Amniotic epithelial cell (primary cell): ENCODE data around the gene MAP2K1.
"Not testable (repeated sequence)": the region's sequence is repeated elsewhere in the genome, so short reads cannot be mapped to it uniquely, and the experiment has no call there.

Source experiments
- DNase-seq: peaks from one replicate; pipeline ENCODE4 v3.0.0-alpha.2; 2010; ENCODE audit warnings: low read depth

Gene MAP2K1

DNA sequence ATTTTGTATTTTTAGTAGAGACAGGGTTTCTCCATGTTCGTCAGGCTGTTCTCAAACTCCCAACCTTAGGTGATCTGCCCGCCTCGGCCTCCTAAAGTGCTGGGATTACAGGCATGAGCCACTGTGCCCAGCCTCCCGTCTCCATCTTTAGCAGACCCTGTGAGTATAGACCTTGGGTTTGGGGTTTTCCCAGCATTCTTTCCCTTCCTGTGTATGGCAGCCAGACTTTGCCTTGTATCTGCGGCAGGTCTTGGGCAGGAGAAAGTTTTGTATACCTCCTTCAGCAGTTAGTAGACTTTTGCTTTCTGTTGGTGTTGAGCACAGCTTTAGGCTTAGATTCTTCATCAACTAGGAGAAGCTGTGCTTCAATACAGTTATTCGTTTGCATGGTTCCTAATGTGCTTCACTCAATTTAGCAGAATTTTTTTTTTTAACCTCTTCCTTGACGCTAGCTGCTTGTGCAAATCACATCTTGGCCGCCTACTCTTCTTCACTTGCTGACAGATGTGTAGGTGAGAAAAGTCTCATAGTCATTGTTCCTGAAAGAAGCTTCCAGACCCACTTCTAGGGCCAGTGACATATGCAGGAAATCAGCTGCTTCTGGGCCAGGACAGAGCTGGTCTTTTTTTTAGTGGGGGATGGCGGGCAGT, 38.4 kb downstream of the MAP2K1 start:
- no peak for DNase-seq

DNA sequence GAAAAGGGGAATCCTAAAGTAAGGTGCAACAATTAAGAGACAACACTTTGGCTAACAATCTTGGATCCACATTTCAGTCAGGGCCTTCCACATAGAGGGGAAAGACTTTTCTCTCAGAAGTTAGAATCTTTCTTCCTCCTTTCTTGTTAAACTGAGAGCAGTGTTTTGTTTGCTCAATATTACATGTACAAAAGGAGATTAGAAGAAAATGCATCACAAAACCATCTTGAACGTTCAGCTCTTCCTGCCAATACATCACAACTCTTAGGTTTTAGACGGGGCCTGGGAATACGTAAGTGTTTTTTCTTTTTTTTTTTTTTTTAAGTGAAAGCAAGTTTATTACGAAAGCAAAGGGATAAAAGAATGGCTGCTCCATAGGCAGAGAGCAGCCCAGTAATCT, 39.1 kb downstream of the MAP2K1 start:
- DNase-seq = peak; percentile 18

DNA sequence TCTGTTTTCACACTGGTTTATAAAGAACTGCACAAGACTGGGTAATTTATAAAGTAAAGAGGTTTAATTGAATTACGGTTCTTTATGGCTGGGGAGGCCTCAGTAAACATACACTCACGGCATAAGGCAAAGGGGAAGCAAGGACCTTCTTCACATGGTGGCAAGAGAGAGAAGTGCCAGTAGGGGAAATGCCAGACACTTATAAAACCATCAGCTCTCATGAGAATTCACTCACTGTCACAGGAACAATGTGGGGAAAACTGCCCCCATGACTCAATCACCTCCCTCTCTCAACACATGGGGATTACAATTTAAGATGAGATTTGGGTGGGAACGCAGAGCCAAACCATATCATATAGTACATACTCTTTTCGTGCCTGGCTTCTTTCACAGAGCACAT, 42.4 kb downstream of the MAP2K1 start:
- DNase-seq = no peak

- DNase-seq = no peak
Observed at GRCh38 chr15:66429546-66429945, 42.8 kb downstream of the MAP2K1 start.

DNA sequence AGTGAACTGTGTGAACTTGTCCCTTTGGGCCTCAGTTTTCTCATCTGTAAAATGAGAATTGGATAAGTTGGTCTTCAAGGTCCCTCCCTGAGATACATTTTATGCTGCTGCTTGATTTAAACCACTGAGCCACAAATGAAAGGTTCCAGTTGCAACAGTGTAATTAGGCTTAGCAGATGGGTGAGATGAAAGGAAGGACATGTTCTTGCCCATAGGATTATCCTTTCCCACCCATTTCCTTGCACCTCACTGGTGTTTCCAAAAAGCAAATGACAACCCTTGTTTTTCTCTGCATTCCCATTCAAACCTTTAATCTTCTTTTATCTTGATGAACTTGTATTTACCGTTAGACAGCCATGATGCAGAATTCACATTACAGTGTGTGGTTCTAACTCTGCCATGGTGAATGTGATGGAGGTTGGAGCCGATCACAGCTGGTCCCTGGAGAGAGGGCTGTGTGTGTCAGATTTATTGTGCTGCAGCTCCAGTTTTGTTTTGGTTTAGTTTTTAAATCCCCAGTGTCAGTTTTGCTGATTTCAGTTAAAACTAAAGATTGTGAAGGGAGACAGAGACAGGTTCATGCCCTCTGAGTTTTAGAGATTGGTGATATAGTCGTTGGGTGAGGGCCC, 44.0 kb downstream of the MAP2K1 start:
- DNase-seq = no peak

- DNase-seq = peak; percentile 59
Observed at GRCh38 chr15:66433726-66434125, 47.0 kb downstream of the MAP2K1 start.

DNA sequence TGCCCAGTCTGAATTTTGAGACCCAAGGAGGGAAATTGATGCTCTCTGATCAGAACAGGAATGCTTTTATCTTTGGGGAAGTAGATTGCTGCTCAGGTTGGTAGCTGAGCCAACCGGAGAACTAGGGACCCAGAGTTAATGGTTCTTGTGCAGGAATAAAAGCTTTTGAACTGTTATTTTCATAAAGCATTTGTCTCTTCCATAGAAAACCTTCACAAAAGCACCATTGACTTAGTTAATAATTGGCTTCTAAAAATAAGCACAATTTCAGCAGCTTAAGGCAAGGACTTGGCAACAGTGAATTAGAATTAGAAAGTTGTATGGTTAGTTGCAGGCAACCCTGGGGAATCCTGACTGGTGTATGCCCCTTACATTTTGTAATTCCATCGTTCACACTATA, 53.8 kb downstream of the MAP2K1 start:
- no peak for DNase-seq

GRCh38 chr15:66452420-66452819, 65.7 kb downstream of the MAP2K1 start:
- DNase-seq = no peak

DNA sequence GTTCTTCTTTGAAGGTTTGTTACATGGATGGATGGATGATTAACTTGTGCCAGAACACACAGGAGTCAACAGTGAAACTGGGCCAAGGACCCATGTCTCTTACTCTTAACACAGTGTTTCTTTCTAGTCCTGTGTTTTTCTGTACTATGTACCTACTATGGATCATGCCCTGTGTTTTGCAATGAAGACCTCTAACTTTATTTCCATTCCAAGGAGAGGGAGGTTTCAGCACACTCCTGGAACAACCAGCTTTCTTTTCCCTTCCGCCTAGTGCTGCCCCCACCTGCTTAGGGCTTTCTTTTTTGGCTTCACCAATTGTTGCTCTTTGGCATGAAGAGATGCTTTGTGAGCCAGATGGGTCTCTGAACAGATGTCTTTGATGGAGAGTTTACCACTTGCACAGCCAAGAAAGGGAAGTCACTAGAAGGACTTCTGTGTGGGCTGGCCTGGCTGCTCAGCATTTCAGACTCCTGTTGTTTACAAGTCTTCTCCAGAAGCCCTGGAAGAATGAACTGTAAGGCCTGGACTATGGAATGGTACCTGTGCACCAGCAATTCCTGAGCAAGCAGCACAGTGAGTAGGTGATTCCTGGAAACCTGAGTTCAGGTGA, 66.4 kb downstream of the MAP2K1 start:
- DNase-seq = no peak

GRCh38 chr15:66454143-66454542, 67.4 kb downstream of the MAP2K1 start:
- DNase-seq = peak; percentile 48

GRCh38 chr15:66456211-66456610, 69.5 kb downstream of the MAP2K1 start:
- DNase-seq = no peak

GRCh38 chr15:66459818-66460615, 73.3 kb downstream of the MAP2K1 start:
- DNase-seq = peak; percentile 20

DNA sequence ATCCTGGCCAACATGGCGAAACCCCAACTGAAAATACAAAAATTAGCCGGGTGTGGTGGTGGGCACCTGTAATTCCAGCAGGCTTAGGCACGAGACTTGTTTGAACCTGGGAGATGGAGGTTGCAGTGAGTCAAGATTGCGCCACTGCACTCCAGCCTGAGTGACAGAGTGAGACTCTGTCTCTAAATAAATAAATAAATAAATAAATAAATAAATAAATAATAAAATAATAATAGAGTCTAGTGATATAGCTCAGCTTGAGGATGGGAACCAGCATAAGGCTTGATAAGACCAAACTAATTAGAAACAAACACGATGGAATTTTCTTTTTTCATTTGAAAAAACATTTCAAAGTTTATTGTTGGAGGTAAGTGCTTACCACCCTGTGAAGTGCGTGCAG, 74.6 kb downstream of the MAP2K1 start:
- not testable (repeated sequence) for DNase-seq

- peak; percentile 38 for DNase-seq
Observed at GRCh38 chr15:66461917-66462316, 75.2 kb downstream of the MAP2K1 start.

DNA sequence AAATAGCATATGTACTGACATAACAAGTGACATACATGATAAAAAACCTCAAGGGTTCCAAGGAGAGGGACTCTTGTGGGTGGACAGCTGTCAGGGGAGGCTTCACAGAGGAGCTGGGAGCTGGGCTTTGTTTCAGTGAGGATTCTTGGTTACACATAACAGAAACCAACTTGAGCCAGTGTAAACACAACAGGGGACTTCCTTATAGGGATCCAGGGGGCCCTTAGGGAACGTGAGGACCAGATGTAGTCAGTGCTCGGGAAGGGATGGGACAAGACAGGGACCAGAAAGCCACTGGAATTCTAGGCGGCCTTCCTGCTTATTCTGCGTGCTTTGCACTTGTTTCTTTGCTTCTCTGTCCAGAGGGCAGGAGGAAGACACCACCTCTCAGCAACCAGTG, 75.9 kb downstream of the MAP2K1 start:
- no peak for DNase-seq

GRCh38 chr15:66465294-66465693, 78.6 kb downstream of the MAP2K1 start:
- not testable (repeated sequence) for DNase-seq

- not testable (repeated sequence) for DNase-seq
Observed at GRCh38 chr15:66467162-66468040, 80.7 kb downstream of the MAP2K1 start.

- not testable (repeated sequence) for DNase-seq
Observed at GRCh38 chr15:66470825-66471224, 84.1 kb downstream of the MAP2K1 start.

GRCh38 chr15:66472176-66472999, 85.7 kb downstream of the MAP2K1 start:
- no peak for DNase-seq

GRCh38 chr15:66474135-66474534, 87.4 kb downstream of the MAP2K1 start:
- no peak for DNase-seq

- DNase-seq = no peak
Observed at GRCh38 chr15:66474963-66475362, 88.3 kb downstream of the MAP2K1 start.
